GM18909 (cell line): Measurements from ENCODE around the gene ESD.

ENCODE experiments used
- ATAC-seq: cut with Tn5 transposase; IDR thresholded peaks from one replicate; pipeline ENCODE4 v1.9.1; 2021; ENCODE audit warnings: mild to moderate bottlenecking; ENCODE audit not compliant: unreplicated experiment, poor library complexity

The ESD gene

GRCh38 chr13:46748300-46748699, 48.7 kb downstream of the ESD start:
- ATAC-seq: no peak

- no peak for ATAC-seq
Observed at GRCh38 chr13:46747031-46747820, 49.7 kb downstream of the ESD start.

- ATAC-seq: no peak
Observed at GRCh38 chr13:46745706-46746105, 51.3 kb downstream of the ESD start.

- ATAC-seq: no peak
Observed at GRCh38 chr13:46745062-46745461, 51.9 kb downstream of the ESD start.

GRCh38 chr13:46743191-46743590, 53.8 kb downstream of the ESD start:
- no peak for ATAC-seq

- ATAC-seq: no peak
Observed at GRCh38 chr13:46739447-46740098, 57.4 kb downstream of the ESD start.

GRCh38 chr13:46738766-46739165, 58.2 kb downstream of the ESD start:
- ATAC-seq: no peak

- ATAC-seq: no peak
Observed at GRCh38 chr13:46738055-46738454, 58.9 kb downstream of the ESD start.

- no peak for ATAC-seq
Observed at GRCh38 chr13:46736541-46737310, 60.2 kb downstream of the ESD start.

- no peak for ATAC-seq
Observed at GRCh38 chr13:46735425-46735824, 61.5 kb downstream of the ESD start.

GRCh38 chr13:46731535-46731934, 65.4 kb downstream of the ESD start:
- no peak for ATAC-seq

- ATAC-seq: no peak
Observed at GRCh38 chr13:46728777-46729176, 68.2 kb downstream of the ESD start.

- no peak for ATAC-seq
Observed at GRCh38 chr13:46726347-46726746, 70.6 kb downstream of the ESD start.
